ENCODE measurements around the gene THSD7B.
A peak's percentile ranks its signal among the peaks of the same experiment; 100 is the strongest.

GRCh38 chr2:137007938-137008337 is 242.6 kb downstream of the THSD7B start:
- TF ChIP-seq GATA2 (IDR thresholded peaks at IDR 0.05; ENCODE audit: low read depth, low read length) (peak; percentile 74), GATA3 (IDR thresholded peaks at IDR 0.05; ENCODE audit: low read depth, low read length) (peak; percentile 98)
